MM.1S (cell line): ENCODE measurements around the gene SDK1.

ENCODE experiments used
- DNase-seq: peaks from one replicate; pipeline ENCODE4 v3.0.0-alpha.2; 2015
- H2AFZ ChIP-seq: fragments of 300-600 bp; sonication (generic); 2 replicates; pipeline ENCODE4 v1.6.0; 2016; ENCODE audit warnings: antibody characterized with exemption, low read length
- H3F3A ChIP-seq: fragments of 300-600 bp; sonication (generic); 2 replicates; pipeline ENCODE4 v1.6.1; 2016; ENCODE audit warnings: mild to moderate bottlenecking, antibody characterized with exemption, low read length, moderate library complexity, mixed read lengths; ENCODE audit not compliant: insufficient read depth
- H3K27ac ChIP-seq: fragments of 300-600 bp; sonication (generic); 2 replicates; pipeline ENCODE4 v1.5.1; 2016; ENCODE audit warnings: mild to moderate bottlenecking, low read length
- H3K27me3 ChIP-seq: fragments of 300-600 bp; sonication (generic); replicated peaks from 2 replicates; pipeline ENCODE4 v1.6.0; 2016; ENCODE audit warnings: low read length; ENCODE audit not compliant: insufficient read depth
- H3K36me3 ChIP-seq: fragments of 300-600 bp; sonication (generic); replicated peaks from 2 replicates; pipeline ENCODE4 v1.6.1; 2016; ENCODE audit warnings: mild to moderate bottlenecking, low read length, mixed read lengths; ENCODE audit not compliant: insufficient read depth
- H3K4me1 ChIP-seq: fragments of 300-600 bp; sonication (generic); 2 replicates; pipeline ENCODE4 v1.6.1; 2016; ENCODE audit warnings: low read length, mixed read lengths
- H3K4me2 ChIP-seq: fragments of 300-600 bp; sonication (generic); 2 replicates; pipeline ENCODE4 v1.6.0; 2016; ENCODE audit warnings: low read depth, low read length
- H3K4me3 ChIP-seq: fragments of 300-600 bp; sonication (generic); 2 replicates; pipeline ENCODE4 v1.5.1; 2016; ENCODE audit warnings: low read length, mixed read lengths
- H3K79me2 ChIP-seq: fragments of 300-600 bp; sonication (generic); 2 replicates; pipeline ENCODE4 v1.6.1; 2016; ENCODE audit warnings: mixed run types, low read length, mixed read lengths
- H3K9ac ChIP-seq: fragments of 300-600 bp; sonication (generic); 2 replicates; pipeline ENCODE4 v1.6.1; 2016; ENCODE audit warnings: low read length, mixed read lengths
- H3K9me2 ChIP-seq: fragments of 300-600 bp; sonication (generic); replicated peaks from 2 replicates; pipeline ENCODE4 v1.6.1; 2016; ENCODE audit warnings: mild to moderate bottlenecking, low read length, mixed read lengths; ENCODE audit not compliant: insufficient read depth
- H3K9me3 ChIP-seq: fragments of 300-600 bp; sonication (generic); replicated peaks from 2 replicates; pipeline ENCODE4 v1.6.1; 2016; ENCODE audit warnings: mild to moderate bottlenecking, low read length, mixed read lengths; ENCODE audit not compliant: insufficient read depth
- H4K20me1 ChIP-seq: fragments of 300-600 bp; sonication (generic); 2 replicates; pipeline ENCODE4 v1.6.1; 2016; ENCODE audit warnings: mild to moderate bottlenecking, low read length, moderate library complexity, mixed read lengths; ENCODE audit not compliant: insufficient read depth
- EZH2 ChIP-seq: fragments of 300-600 bp; sonication (generic); optimal IDR thresholded peaks from 2 replicates; pipeline ENCODE3; 2017; ENCODE audit warnings: low read depth, mild to moderate bottlenecking, antibody characterized with exemption, low read length, mixed read lengths
- EZH2phosphoT487 ChIP-seq: fragments of 300-600 bp; sonication (generic); IDR thresholded peaks from 2 replicates; pipeline ENCODE4 v1.6.1; 2018; ENCODE audit warnings: antibody characterized with exemption, low read length
- TF ChIP-seq, protein P1 (sequence below): fragments of 300-600 bp; sonication (generic); IDR thresholded peaks from 2 replicates; pipeline ENCODE4 v1.5.1; 2016; ENCODE audit warnings: antibody characterized with exemption, low read length, mixed read lengths

The SDK1 gene

DNA sequence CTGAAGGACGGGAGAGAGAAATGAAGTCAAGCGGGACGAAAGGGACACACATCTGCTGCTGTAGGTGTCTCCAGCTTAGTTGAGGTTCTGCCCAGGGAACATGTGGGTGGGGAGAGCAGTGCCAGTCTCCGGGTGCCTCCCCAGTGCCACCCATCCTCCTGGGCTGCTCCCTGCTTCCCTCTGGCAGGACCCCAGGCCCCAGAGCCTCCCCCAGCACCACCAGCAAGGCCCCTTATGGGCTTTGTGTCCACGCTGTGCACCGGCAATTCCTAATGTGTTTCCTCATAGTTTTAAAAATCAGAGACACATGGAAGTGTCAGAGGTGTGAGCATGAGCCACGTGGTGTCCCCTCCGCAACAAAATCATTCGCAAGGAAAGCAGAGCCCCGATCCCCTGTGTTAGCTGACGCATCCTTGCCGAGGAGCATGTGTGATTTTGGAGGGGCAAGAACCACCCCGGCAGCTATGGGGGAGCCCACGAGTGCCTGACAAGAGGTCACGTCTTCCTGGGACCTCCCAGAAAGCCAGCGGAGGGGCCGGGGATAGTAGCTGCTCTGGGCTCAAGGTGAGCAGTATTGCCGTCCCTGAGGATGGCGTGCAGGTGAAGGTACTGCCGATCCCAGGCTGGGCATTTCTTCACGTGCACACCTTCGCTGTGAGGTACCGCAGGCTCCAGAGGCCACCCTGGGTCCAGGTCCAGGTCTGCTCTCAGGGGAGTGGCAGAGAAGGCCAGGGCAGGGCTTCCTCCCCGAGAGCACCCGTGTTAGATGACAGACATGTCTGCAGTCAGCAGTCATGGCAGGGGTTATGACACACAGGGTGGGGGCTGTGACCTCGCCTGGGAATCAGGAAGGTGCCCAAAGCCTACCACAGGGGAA is 932.8 kb downstream of the SDK1 start:
- no peaks in the 10 kb centered on the region for H3K9me3 ChIP-seq
- H3K27ac ChIP-seq: no peak overlapping the region
- H3K36me3 ChIP-seq: no peaks in the 10 kb centered on the region
- H2AFZ ChIP-seq: no peak overlapping the region
- no peaks in the 10 kb centered on the region for H3F3A ChIP-seq
- H3K79me2 ChIP-seq: no peaks in the 10 kb centered on the region
- TF ChIP-seq, protein P1, sequence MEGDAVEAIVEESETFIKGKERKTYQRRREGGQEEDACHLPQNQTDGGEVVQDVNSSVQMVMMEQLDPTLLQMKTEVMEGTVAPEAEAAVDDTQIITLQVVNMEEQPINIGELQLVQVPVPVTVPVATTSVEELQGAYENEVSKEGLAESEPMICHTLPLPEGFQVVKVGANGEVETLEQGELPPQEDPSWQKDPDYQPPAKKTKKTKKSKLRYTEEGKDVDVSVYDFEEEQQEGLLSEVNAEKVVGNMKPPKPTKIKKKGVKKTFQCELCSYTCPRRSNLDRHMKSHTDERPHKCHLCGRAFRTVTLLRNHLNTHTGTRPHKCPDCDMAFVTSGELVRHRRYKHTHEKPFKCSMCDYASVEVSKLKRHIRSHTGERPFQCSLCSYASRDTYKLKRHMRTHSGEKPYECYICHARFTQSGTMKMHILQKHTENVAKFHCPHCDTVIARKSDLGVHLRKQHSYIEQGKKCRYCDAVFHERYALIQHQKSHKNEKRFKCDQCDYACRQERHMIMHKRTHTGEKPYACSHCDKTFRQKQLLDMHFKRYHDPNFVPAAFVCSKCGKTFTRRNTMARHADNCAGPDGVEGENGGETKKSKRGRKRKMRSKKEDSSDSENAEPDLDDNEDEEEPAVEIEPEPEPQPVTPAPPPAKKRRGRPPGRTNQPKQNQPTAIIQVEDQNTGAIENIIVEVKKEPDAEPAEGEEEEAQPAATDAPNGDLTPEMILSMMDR: no peak
- TF ChIP-seq EZH2phosphoT487: no peak
- no peak for TF ChIP-seq EZH2
- H3K4me1 ChIP-seq: no peaks in the 10 kb centered on the region
- no peak for DNase-seq
- H3K9ac ChIP-seq: no peak overlapping the region
- H3K27me3 ChIP-seq: no peaks in the 10 kb centered on the region
- no peaks in the 10 kb centered on the region for H3K9me2 ChIP-seq
- no peak overlapping the region for H3K4me3 ChIP-seq
- no peaks in the 10 kb centered on the region for H4K20me1 ChIP-seq
- no peak overlapping the region for H3K4me2 ChIP-seq

GRCh38 chr7:4234498-4234855 is 933.4 kb downstream of the SDK1 start:
- no peaks in the 10 kb centered on the region for H4K20me1 ChIP-seq
- no peak overlapping the region for H3K4me3 ChIP-seq
- H3K27me3 ChIP-seq: no peaks in the 10 kb centered on the region
- H3K27ac ChIP-seq: no peak overlapping the region
- H3K36me3 ChIP-seq: no peaks in the 10 kb centered on the region
- H3K9me3 ChIP-seq: no peaks in the 10 kb centered on the region
- no peaks in the 10 kb centered on the region for H3K79me2 ChIP-seq
- no peak overlapping the region for H3K4me2 ChIP-seq
- no peak for TF ChIP-seq EZH2phosphoT487
- no peak for TF ChIP-seq EZH2
- TF ChIP-seq, protein P1: no peak
- H3K9me2 ChIP-seq: no peaks in the 10 kb centered on the region
- no peak for DNase-seq
- no peaks in the 10 kb centered on the region for H3F3A ChIP-seq
- no peak overlapping the region for H3K9ac ChIP-seq
- H2AFZ ChIP-seq: no peak overlapping the region
- H3K4me1 ChIP-seq: no peaks in the 10 kb centered on the region

DNA sequence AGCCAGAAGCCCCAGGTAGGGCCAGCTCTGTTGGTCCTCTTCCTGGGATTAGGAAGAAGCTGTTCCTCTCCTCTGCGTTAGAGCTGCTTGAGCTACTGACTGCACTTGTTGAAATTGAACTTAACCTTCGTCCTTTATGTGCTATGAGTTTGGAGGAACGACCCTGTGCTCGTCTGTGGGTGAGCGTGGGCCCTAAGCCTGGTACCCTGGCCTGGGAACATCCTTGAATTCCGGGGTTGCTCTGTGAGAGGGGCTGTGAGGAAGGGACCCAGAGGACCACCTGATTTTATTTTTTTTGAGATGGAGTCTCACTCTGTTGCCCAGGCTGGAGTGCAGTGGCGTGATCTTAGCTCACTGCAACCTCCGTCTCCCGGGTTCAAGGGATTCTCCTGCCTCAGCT is 933.8 kb downstream of the SDK1 start:
- no peaks in the 10 kb centered on the region for H3K27me3 ChIP-seq
- no peak overlapping the region for H2AFZ ChIP-seq
- no peaks in the 10 kb centered on the region for H3K79me2 ChIP-seq
- H3F3A ChIP-seq: no peaks in the 10 kb centered on the region
- H3K9me3 ChIP-seq: no peaks in the 10 kb centered on the region
- H3K9me2 ChIP-seq: no peaks in the 10 kb centered on the region
- no peak overlapping the region for H3K4me3 ChIP-seq
- H3K36me3 ChIP-seq: no peaks in the 10 kb centered on the region
- no peak for DNase-seq
- TF ChIP-seq EZH2phosphoT487 (no peak), EZH2 (no peak)
- TF ChIP-seq, protein P1: no peak
- H4K20me1 ChIP-seq: no peaks in the 10 kb centered on the region
- no peak overlapping the region for H3K9ac ChIP-seq
- H3K4me1 ChIP-seq: no peaks in the 10 kb centered on the region
- H3K27ac ChIP-seq: no peak overlapping the region
- H3K4me2 ChIP-seq: no peak overlapping the region
